Stimulated activated naive CD8-positive, alpha-beta T cell treated with anti-CD3 and anti-CD28 coated beads, Interleukin-15, amount 100 ng/mL, for 72 hours (primary cell): ENCODE results near the gene C7orf57.
A peak's percentile ranks its signal among the peaks of the same experiment; 100 is the strongest.

Experiments used
- ATAC-seq: fragments of 150-1000 bp; cut with Tn5 transposase; 2 replicates; pipeline ENCODE4 v1.10.0; 2021; ENCODE audit warnings: mild to moderate bottlenecking, moderate library complexity
- DNase-seq, 2 donors: peaks; one replicate each; pipeline ENCODE4 v3.0.0; 2021 to 2022
- H3K27ac Mint-ChIP-seq, 2 donors: one replicate each; pipeline ENCODE4 v1.8.0; 2022; ENCODE audit warnings: mild to moderate bottlenecking in 2 of 2, mixed read lengths in 2 of 2, moderate library complexity in 2 of 2
- H3K27me3 Mint-ChIP-seq: one replicate; pipeline ENCODE4 v1.8.0; 2022; ENCODE audit warnings: mixed read lengths
- H3K4me1 Mint-ChIP-seq: one replicate; pipeline ENCODE4 v1.8.0; 2022; ENCODE audit warnings: mild to moderate bottlenecking, mixed read lengths
- H3K4me3 Mint-ChIP-seq, 2 donors: one replicate each; pipeline ENCODE4 v1.8.0; 2022; ENCODE audit warnings: mild to moderate bottlenecking in 2 of 2, mixed read lengths in 2 of 2, moderate library complexity in 1 of 2
- H3K9me3 Mint-ChIP-seq, 2 donors: one replicate each; pipeline ENCODE4 v1.8.0; 2022; ENCODE audit warnings: mixed read lengths in 2 of 2

C7orf57 gene

DNA sequence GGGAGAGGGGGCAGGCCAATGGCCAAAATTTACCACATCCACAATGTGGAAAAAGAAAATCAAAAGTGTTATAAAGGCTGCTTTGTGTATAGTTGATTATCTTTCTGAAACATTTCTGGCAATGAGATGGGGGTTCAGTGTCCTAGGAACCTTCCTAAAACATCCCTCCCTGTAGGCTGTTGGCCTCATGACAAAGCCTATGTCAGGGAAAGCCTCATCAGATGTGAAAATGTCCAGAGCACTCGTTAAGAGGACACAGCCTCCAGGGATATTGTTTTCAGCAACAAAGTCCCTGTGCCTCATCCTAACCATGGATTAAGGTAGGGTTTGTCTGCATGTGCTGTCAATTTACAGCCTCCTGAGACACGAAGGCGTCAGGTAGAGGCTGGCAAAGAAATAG lies 23.4 kb upstream of the C7orf57 start:
- ATAC-seq: no peak
- no peaks in the 10 kb centered on the region for H3K4me1 Mint-ChIP-seq
- peaks cover 9% of the 10 kb centered on the region for H3K27me3 Mint-ChIP-seq
- H3K4me3 Mint-ChIP-seq: no peak overlapping the region
- no peaks in the 10 kb centered on the region for H3K9me3 Mint-ChIP-seq
- no peak overlapping the region for H3K27ac Mint-ChIP-seq
- no peak for DNase-seq

DNA sequence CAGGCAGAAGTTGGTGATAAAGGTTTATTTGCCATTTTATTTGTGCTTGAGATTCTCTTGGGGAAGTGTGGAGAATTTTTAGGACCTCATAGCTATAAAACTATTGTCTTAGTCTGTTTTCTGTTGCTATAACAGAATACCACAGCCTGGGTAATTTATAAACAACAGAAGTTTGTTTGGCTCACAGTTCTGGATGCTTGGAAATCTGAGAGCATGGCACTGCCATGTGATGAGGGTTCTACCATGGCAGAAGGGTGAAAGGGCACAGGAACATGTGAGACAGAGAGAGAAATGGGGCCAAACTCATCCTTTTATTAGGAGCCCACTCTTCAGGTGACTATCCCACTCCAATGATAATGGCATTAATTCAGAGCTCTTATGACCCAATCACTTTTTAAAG lies 18.7 kb upstream of the C7orf57 start:
- peaks cover 14 to 19% of the 10 kb centered on the region in 2 donors for H3K9me3 Mint-ChIP-seq
- peaks cover 9% of the 10 kb centered on the region for H3K27me3 Mint-ChIP-seq
- DNase-seq (no peak), ATAC-seq (no peak)
- H3K4me1 Mint-ChIP-seq: no peaks in the 10 kb centered on the region
- peak overlapping the region in 1 of 2 donors; percentile 40 for H3K27ac Mint-ChIP-seq
- no peak overlapping the region for H3K4me3 Mint-ChIP-seq

DNA sequence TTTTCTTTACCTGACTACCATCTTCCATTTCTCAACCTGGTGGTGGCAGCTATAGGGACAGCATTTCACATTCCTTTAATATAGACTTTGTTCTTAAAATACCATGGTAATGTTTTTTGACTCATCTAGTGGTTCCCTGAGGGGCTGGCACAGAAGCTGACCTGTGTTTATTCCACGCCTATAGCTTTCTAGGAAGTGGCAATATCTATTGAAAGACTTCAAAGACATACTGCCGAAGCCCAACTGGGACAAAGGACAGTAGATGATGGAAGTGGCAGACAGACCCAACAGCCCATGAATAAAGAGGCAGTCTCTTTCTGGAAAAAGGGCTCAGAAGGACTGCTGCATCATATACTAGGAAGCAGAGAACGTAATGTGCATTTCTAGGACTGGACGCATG lies 17.7 kb upstream of the C7orf57 start:
- peaks cover 21 to 26% of the 10 kb centered on the region in 2 donors for H3K9me3 Mint-ChIP-seq
- no peak overlapping the region for H3K4me3 Mint-ChIP-seq
- no peaks in the 10 kb centered on the region for H3K4me1 Mint-ChIP-seq
- no peak for ATAC-seq
- H3K27me3 Mint-ChIP-seq: peaks cover 9% of the 10 kb centered on the region
- no peak overlapping the region for H3K27ac Mint-ChIP-seq
- DNase-seq: no peak

DNA sequence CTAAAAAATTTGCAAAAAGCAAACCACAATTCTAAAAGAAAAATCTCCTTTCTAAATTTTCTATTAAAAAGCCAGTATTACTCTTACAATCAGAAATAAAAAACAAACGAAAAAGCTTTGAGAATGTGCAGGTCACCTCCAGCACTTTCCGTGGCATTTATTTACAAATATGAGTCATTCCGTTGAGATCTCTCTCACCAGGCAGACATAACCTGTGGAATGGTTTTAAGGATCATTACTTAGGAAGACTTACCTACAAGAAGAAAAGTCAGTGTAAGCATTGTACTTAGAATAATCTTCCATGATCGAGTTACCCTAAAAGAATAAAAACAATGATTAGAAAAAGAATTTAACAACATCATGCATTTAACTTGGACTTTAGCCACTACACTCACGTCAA lies 9.7 kb upstream of the C7orf57 start:
- Mint-ChIP-seq H3K4me1 (no peaks in the 10 kb centered on the region), H3K27ac (no peak overlapping the region), H3K27me3 (peaks cover 22% of the 10 kb centered on the region), H3K9me3 (peaks cover 21 to 29% of the 10 kb centered on the region in 2 donors), H3K4me3 (no peak overlapping the region)
- DNase-seq (no peak), ATAC-seq (no peak)

DNA sequence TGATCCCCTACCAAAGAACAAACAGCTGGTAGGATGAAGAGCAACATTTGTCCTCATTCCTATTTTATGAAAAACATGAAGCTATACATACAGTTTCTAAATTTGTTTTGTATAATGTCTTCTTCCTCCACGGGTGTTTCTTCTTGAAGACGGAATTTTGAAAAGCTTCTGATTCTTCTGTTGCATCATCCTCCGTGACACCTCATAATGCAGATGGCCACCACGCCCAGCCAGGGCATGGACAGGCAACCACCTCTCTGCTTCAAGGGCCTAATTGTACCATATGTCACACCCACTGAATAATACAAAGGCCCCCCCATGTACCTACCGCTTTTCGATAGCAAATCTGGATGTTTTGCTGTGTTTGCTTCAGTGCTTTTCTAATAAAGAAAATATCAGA lies 6.4 kb upstream of the C7orf57 start, which contains the start of gene SUN3:
Gene SUN3 (minus strand): TSS at position 170 of the 400 bp plus-strand sequence. CDS start 169 bp downstream, at position 1.
- H3K27me3 Mint-ChIP-seq: peaks cover 22% of the 10 kb centered on the region
- H3K27ac Mint-ChIP-seq: no peak within 1 kb of the TSS
- H3K4me3 Mint-ChIP-seq: no peak within 1 kb of the TSS
- no peak for DNase-seq
- no peak for ATAC-seq
- peaks cover 0 to 13% of the 10 kb centered on the region in 2 donors for H3K9me3 Mint-ChIP-seq
- no peaks in the 10 kb centered on the region for H3K4me1 Mint-ChIP-seq

DNA sequence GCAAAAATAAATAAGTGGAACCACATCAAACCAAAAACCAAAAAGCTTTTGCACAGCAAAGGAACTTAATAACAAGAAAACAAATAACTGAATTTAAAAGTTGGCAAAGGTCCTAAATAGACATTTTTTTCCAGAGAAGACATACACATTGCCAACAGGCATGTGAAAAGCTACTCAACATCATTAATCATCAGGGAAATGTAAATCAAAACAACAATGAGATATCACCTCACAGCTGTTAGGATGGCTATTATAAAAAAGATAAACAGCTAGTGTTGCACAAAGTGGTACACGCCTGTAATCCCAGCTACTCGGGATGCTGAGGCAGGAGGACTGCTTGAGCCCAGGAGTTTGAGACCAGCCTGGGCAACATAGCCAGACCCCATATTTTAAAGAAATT lies 4.2 kb upstream of the C7orf57 start:
- Mint-ChIP-seq H3K4me1 (peaks cover 7% of the 10 kb centered on the region), H3K27me3 (peaks cover 29% of the 10 kb centered on the region), H3K9me3 (no peaks in the 10 kb centered on the region), H3K27ac (no peak overlapping the region), H3K4me3 (no peak overlapping the region)
- no peak for ATAC-seq
- no peak for DNase-seq

DNA sequence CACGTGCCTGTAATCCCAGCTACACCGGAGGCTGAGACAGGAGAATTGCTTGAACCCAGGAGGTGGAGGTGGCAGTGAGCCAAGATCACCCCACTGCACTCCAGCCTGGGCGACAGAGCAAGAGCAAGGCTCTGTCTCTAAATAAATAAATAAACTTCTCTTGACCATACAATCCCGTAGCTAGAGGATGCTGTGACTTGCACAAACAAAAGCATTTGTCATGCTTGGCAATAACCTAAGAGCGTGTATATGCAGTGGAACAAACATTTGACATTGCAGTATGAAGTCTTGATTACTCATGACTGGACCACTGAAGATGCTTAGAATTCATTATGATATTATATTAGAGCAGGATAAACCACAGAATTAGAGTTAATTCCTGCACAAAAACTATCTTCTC lies 1.4 kb upstream of the C7orf57 start:
- H3K27me3 Mint-ChIP-seq: peaks cover 47% of the 10 kb centered on the region
- DNase-seq (no peak), ATAC-seq (no peak)
- H3K4me3 Mint-ChIP-seq: no peak overlapping the region
- H3K9me3 Mint-ChIP-seq: no peaks in the 10 kb centered on the region
- H3K4me1 Mint-ChIP-seq: peaks cover 17% of the 10 kb centered on the region
- no peak overlapping the region for H3K27ac Mint-ChIP-seq

DNA sequence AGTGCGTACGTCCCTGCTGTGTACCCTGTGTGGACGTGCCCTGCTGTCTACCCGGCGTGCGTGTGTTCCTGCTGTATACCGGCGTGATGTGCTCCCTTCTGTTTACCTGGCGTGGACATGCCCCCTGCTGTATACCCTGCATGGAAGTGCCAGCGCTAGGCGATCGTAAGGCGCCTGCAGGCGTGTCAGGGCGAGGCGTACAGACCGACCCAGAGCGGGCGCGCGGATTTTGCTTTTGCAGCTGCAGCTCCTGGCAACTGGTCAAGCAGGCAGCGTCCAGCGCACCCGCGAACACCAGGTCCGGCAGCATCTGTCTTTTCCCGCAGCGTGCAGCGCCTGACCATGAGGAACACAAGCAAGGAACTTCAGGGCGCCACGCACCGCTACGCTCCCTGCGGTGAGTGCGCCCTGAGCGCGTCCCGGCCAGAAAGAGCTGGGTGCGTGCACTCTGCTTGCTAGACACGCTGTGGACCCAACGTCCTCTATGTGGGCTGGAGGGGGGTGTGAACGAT lies 680 bp downstream of the C7orf57 start:
- DNase-seq (peak in 1 of 2 donors; percentile 12), ATAC-seq (no peak)
- Mint-ChIP-seq H3K27me3 (peaks cover 37% of the 10 kb centered on the region), H3K4me3 (peak overlapping the region; percentile 84 to 86), H3K27ac (peak overlapping the region in 1 of 2 donors; percentile 73), H3K4me1 (peaks cover 28% of the 10 kb centered on the region), H3K9me3 (no peaks in the 10 kb centered on the region)

DNA sequence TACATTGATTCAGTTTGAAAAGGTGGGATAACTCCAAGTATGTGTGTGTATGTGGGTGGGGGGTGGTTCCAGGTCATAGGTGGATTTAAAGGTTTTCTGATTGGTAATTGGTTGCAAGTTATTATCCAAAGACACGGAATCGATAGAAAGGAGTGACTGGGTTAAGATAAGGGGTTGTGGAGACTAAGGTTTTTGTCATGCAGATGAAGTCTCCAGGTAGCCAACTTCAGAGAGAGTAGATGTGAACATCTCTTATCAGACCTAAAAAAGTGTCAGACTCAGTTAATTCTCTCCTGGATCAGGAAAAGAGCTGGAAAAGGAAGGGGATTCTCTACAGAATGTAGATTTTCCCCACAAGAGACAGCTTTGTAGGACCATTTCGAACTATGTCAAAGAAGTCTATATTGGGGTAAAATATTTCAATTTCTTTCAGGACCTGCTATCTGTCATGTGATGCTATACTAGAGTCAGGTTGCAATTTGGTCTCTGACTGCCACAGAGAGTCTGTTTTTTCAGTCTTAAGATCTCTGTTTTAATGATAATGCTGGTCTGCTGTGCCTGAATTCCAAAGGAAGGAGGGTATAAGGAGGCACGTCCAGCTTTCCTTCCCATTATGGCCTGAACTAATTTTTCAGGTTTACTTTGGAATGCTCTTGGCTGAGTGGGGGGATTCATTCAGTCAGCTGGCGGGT lies 3.6 kb downstream of the C7orf57 start:
- H3K4me1 Mint-ChIP-seq: peaks cover 52% of the 10 kb centered on the region
- no peak overlapping the region for H3K27ac Mint-ChIP-seq
- no peaks in the 10 kb centered on the region for H3K9me3 Mint-ChIP-seq
- no peak overlapping the region for H3K4me3 Mint-ChIP-seq
- ATAC-seq: no peak
- peaks cover 37% of the 10 kb centered on the region for H3K27me3 Mint-ChIP-seq
- DNase-seq: no peak

DNA sequence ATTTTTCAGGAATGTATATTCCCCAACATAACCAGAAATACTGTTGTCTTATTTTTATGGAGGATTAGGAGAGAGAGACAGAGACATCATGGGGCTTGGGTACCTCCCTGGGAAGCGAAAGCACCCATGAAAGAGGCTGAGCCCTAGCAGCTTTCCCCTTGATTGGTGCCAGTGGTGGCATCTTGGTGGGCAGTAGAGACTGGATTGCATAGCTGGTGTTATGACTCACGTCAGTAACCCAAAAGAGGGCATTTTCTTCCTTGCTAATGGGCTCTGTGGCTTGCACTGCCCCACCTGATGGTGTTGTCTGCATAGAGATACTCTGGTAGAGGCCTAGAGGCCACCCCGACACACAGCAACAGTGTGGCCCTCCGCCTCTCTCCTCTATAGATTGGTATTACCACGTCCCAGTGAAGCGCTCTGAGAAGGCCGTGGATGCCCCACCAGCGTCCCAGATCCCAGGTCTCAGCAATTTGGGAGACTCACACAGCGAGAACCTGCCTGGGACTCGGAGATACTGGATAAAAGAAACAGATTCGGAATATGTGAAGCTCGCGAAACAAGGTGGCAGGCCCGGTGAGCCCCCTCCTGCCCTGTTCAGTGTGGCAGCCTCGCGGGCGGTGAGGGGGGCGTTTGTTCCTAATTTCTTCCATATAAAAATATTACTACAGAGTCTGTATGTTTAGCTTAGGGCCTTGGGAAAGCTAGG lies 5.8 kb downstream of the C7orf57 start:
- Mint-ChIP-seq H3K4me3 (peak overlapping the region in 1 of 2 donors; percentile 58), H3K9me3 (peaks cover 0 to 5% of the 10 kb centered on the region in 2 donors), H3K27me3 (peaks cover 29% of the 10 kb centered on the region), H3K4me1 (peaks cover 60% of the 10 kb centered on the region), H3K27ac (peak overlapping the region in 1 of 2 donors; percentile 85)
- DNase-seq (no peak), ATAC-seq (peak; percentile 37)

DNA sequence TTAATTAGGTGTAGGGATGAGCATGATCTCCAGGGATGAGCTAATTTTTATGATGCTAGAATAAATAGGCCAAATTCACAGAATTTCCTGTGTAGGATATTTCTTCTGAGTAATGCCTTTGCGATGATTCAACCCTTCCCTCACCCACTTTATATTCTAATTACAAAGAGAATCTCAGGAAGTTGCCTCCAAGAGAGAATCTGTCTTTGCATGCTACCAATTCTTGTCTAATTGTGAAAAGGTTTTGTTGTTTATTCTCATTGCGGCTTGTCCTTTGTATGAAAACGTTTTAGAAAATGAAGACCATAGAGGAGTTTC lies 6.3 kb downstream of the C7orf57 start:
- DNase-seq (no peak), ATAC-seq (peak; percentile 12)
- H3K4me1 Mint-ChIP-seq: peaks cover 60% of the 10 kb centered on the region
- H3K27me3 Mint-ChIP-seq: peaks cover 24% of the 10 kb centered on the region
- H3K9me3 Mint-ChIP-seq: peaks cover 0 to 5% of the 10 kb centered on the region in 2 donors
- H3K4me3 Mint-ChIP-seq: peak overlapping the region in 1 of 2 donors; percentile 58
- H3K27ac Mint-ChIP-seq: peak overlapping the region in 1 of 2 donors; percentile 85

DNA sequence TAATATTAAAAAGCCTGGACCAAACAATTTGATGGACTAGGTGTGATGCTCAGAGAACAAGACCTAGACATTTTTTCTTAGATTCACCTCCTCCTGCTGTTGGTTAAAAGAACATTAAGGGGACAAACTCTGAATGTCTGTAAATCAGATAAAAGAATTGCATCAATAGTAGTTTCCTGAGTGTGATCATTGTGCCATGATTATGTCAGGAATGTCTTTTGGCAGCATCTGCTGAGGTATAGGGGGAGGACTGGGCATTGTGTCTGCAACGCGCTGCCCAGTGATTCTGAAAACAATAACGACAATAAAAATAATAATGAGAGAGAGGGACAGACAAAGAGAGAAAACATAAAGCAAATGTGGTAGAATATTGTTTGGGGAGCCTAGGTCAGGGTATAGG lies 6.9 kb downstream of the C7orf57 start:
- peaks cover 18% of the 10 kb centered on the region for H3K27me3 Mint-ChIP-seq
- peaks cover 0 to 5% of the 10 kb centered on the region in 2 donors for H3K9me3 Mint-ChIP-seq
- no peak for DNase-seq
- no peak for ATAC-seq
- peak overlapping the region in 1 of 2 donors; percentile 28 for H3K27ac Mint-ChIP-seq
- no peak overlapping the region for H3K4me3 Mint-ChIP-seq
- peaks cover 56% of the 10 kb centered on the region for H3K4me1 Mint-ChIP-seq

DNA sequence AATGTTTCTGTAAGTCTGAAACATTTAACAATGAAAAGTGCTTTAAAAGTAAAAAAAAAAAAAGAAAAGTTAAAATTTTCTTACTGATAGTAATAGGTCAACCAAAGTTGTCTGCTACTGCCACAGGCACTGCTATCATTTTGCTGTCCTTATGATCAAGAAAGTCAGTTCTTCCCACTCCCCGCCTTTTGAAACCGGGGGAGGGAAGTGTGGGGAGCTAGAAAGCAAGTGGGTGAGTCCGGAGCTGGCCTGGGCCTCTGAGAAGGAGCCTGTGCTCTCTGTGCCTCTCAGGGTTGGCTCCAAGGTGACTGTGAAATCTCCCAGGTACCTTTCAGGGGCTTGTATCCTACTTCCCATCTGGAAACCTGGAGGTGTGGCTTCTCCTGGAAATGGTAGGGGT lies 7.3 kb downstream of the C7orf57 start:
- Mint-ChIP-seq H3K4me1 (peaks cover 56% of the 10 kb centered on the region), H3K27me3 (peaks cover 14% of the 10 kb centered on the region), H3K27ac (no peak overlapping the region), H3K9me3 (peaks cover 0 to 5% of the 10 kb centered on the region in 2 donors), H3K4me3 (no peak overlapping the region)
- ATAC-seq: no peak
- no peak for DNase-seq

DNA sequence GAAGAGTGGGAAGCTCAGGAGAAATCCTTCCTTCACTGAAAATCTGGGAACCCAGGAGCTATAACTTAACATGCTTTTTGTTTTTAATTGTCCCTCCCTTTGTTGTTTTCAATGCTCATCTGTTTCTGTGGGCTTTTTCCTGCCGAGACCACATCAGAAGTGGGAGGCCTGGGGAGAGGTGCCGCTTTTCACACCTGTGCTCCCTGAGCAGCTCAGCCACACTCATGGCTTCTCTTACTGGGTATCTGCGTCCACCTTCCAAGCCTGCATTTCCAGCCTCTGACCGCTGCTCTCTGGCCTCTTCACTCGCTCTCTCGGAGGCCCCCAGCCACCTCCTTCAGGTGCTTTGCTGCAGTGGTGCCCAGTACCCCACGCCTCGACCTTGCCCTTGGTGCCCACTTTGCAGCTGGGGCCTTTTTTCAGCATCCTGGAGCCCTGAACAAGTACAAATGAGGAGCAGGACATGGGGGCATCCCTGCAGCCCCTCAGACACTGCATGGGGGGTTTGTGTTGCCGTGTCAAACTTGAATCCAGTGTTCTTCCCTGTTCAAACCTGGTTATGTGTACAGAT lies 9.9 kb downstream of the C7orf57 start:
- peaks cover 57% of the 10 kb centered on the region for H3K4me1 Mint-ChIP-seq
- no peak for ATAC-seq
- H3K27me3 Mint-ChIP-seq: no peaks in the 10 kb centered on the region
- DNase-seq: no peak
- peak overlapping the region in 1 of 2 donors; percentile 7 for H3K27ac Mint-ChIP-seq
- peaks cover 0 to 5% of the 10 kb centered on the region in 2 donors for H3K9me3 Mint-ChIP-seq
- H3K4me3 Mint-ChIP-seq: peak overlapping the region in 1 of 2 donors; percentile 13

DNA sequence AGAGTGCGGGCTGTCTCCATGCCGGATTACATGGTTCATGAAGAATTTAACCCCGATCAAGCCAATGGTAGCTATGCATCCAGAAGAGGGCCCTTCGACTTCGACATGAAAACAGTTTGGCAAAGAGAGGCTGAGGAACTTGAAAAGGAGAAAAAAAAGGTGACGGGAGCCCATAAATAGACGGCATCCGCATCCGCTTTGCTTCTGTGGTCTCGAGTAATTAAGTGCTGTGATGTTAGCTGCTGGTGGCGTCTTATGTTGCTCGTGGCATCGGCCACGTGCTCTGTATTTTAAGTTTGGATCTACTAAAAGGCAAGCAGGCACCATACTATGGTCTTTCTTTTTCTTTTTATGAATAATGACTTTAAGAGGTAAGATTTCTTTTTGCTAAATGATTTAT lies 11.1 kb downstream of the C7orf57 start:
- no peak for DNase-seq
- Mint-ChIP-seq H3K27ac (no peak overlapping the region), H3K9me3 (peaks cover 0 to 5% of the 10 kb centered on the region in 2 donors), H3K4me1 (peaks cover 46% of the 10 kb centered on the region), H3K4me3 (no peak overlapping the region), H3K27me3 (no peaks in the 10 kb centered on the region)
- peak; percentile 64 for ATAC-seq

DNA sequence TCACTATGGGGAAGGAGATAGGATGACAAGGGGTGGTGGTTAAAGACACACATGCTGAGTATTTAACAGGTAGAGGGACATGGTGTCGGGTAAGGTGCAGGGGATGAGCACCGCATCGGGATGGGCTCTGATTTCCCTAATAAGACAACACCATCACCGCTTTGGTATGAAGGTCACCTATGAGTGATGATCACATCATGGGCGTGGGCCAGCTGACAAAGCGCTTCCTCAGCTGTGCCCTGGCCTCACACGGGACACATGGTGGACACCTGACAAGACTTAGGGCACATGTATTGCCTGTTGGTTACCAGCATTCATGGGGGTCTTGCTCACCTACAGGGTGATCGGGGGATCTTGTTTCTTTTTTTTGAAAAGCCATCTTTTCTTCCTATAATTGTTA lies 12.8 kb downstream of the C7orf57 start:
- peaks cover 29% of the 10 kb centered on the region for H3K4me1 Mint-ChIP-seq
- H3K27me3 Mint-ChIP-seq: no peaks in the 10 kb centered on the region
- DNase-seq (no peak), ATAC-seq (no peak)
- H3K27ac Mint-ChIP-seq: no peak overlapping the region
- H3K9me3 Mint-ChIP-seq: peaks cover 0 to 5% of the 10 kb centered on the region in 2 donors
- H3K4me3 Mint-ChIP-seq: no peak overlapping the region
